Measurements from ENCODE around the gene ALDH1A3. TPM values are rescaled to one million over a fixed set of nuclear protein-coding genes. Genes with fewer than 3 reads are reported as not detected.

The ALDH1A3 gene
- total and polyA plus RNA-seq, 2 of the 13 experiments (the other 11 are each of a cell fraction or from before 2014, with no cell fraction given), result not detected

DNA sequence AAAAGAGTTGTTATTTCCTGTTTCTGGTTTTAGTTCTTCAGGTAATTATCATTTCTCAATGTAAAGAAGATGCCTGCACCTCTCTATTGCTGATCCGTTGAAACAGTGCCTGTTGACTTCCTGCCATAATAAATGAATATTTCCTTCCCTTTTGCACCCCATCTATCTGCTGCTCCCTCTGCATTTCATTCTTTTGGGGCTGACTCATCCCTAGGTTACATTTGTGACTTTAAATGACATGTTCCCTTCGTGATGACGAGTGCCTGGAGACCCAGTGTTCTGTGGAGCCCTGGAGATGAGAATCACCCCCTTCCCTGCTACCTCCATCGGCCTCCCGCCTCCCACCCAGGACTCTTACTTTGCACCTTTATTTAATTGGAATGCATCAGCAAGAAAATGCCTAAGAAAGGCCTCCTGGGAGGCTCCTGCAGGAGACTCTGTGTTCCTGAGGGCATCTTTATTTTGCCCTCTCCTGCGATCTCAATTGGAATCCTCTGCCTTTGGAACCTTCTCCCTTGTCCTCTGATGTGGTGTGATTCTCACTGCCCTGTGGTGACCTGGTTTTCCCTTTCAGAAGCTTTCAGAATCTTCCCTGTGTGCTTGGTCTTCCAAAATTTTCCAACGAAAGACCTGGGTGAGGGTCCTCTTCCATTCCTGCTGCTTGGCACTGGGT is 53.2 kb downstream of the ALDH1A3 start (continued):
- TF ChIP-seq, protein P1, sequence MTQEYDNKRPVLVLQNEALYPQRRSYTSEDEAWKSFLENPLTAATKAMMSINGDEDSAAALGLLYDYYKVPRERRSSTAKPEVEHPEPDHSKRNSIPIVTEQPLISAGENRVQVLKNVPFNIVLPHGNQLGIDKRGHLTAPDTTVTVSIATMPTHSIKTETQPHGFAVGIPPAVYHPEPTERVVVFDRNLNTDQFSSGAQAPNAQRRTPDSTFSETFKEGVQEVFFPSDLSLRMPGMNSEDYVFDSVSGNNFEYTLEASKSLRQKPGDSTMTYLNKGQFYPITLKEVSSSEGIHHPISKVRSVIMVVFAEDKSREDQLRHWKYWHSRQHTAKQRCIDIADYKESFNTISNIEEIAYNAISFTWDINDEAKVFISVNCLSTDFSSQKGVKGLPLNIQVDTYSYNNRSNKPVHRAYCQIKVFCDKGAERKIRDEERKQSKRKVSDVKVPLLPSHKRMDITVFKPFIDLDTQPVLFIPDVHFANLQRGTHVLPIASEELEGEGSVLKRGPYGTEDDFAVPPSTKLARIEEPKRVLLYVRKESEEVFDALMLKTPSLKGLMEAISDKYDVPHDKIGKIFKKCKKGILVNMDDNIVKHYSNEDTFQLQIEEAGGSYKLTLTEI (CRISPR knock-in tag; conservative IDR thresholded peaks at IDR 0.05), result no peak
- TF ChIP-seq GATA4 (IDR thresholded peaks at IDR 0.05; ENCODE audit: borderline replicate concordance, low read depth), result no peak
- TF ChIP-seq, protein P2, sequence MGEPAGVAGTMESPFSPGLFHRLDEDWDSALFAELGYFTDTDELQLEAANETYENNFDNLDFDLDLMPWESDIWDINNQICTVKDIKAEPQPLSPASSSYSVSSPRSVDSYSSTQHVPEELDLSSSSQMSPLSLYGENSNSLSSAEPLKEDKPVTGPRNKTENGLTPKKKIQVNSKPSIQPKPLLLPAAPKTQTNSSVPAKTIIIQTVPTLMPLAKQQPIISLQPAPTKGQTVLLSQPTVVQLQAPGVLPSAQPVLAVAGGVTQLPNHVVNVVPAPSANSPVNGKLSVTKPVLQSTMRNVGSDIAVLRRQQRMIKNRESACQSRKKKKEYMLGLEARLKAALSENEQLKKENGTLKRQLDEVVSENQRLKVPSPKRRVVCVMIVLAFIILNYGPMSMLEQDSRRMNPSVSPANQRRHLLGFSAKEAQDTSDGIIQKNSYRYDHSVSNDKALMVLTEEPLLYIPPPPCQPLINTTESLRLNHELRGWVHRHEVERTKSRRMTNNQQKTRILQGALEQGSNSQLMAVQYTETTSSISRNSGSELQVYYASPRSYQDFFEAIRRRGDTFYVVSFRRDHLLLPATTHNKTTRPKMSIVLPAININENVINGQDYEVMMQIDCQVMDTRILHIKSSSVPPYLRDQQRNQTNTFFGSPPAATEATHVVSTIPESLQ (CRISPR knock-in tag; conservative IDR thresholded peaks at IDR 0.05), result no peak
- TF ChIP-seq, protein P3, sequence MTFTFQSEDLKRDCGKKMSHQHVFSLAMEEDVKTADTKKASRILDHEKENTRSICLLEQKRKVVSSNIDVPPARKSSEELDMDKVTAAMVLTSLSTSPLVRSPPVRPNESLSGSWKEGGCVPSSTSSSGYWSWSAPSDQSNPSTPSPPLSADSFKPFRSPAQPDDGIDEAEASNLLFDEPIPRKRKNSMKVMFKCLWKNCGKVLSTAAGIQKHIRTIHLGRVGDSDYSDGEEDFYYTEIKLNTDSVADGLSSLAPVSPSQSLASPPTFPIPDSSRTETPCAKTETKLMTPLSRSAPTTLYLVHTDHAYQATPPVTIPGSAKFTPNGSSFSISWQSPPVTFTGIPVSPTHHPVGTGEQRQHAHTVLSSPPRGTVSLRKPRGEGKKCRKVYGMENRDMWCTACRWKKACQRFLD (CRISPR knock-in tag; IDR thresholded peaks at IDR 0.05; ENCODE audit: borderline replicate concordance), result no peak
- TF ChIP-seq, protein P4, sequence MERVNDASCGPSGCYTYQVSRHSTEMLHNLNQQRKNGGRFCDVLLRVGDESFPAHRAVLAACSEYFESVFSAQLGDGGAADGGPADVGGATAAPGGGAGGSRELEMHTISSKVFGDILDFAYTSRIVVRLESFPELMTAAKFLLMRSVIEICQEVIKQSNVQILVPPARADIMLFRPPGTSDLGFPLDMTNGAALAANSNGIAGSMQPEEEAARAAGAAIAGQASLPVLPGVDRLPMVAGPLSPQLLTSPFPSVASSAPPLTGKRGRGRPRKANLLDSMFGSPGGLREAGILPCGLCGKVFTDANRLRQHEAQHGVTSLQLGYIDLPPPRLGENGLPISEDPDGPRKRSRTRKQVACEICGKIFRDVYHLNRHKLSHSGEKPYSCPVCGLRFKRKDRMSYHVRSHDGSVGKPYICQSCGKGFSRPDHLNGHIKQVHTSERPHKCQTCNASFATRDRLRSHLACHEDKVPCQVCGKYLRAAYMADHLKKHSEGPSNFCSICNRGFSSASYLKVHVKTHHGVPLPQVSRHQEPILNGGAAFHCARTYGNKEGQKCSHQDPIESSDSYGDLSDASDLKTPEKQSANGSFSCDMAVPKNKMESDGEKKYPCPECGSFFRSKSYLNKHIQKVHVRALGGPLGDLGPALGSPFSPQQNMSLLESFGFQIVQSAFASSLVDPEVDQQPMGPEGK (CRISPR knock-in tag; IDR thresholded peaks at IDR 0.05), result no peak
